Stimulated activated CD8-positive, alpha-beta memory T cell treated with anti-CD3 and anti-CD28 coated beads, Interleukin-7, amount 100 ng/mL, for 24 hours (primary cell): ENCODE results near the gene PIEZO2.
"Not testable (repeated sequence)": the region's sequence is repeated elsewhere in the genome, so short reads cannot be mapped to it uniquely, and the experiment has no call there.

ENCODE experiments used
- DNase-seq: peaks from one replicate; pipeline ENCODE4 v3.0.0-alpha.2; 2020; ENCODE audit warnings: low read depth

PIEZO2 gene

DNA sequence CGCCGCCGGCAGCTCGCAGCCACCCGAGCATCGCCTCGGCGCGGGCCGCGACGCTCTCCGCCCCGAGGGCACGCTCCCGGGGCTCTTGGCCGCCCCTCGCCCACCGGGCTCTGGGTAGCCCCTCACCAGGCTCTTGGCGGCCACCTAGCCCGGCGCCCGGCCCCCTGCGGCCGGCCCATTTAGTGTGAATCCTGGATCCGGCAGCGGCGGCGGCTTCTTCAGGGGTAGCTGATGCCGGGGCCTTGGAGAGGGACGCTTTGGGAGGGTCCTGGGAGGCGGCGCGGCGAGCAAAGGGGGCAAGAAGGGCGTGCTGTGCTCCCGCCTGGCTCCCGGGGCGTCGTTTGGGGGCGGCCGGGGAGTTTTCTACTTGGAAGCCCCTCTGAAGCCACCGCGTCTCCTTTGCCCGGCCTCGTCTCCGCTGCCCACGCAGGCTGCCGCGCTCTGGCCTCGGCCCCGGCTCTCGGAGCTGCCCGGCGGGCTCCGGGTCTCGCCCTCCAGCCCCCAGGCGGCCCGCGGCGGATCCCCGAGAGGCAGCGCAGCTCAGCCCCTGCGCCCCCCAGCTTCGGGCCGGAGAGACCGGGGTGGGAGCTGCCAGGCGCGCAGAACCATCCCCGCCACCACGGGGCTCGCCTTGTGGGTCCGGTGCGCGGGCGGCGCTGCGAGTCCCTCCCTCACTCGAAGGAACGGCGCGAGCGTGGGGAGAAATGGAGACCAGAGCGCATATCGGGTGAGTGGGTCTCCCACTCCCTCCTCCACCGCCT lies 509 bp downstream of the PIEZO2 start:
- DNase-seq = no peak

DNA sequence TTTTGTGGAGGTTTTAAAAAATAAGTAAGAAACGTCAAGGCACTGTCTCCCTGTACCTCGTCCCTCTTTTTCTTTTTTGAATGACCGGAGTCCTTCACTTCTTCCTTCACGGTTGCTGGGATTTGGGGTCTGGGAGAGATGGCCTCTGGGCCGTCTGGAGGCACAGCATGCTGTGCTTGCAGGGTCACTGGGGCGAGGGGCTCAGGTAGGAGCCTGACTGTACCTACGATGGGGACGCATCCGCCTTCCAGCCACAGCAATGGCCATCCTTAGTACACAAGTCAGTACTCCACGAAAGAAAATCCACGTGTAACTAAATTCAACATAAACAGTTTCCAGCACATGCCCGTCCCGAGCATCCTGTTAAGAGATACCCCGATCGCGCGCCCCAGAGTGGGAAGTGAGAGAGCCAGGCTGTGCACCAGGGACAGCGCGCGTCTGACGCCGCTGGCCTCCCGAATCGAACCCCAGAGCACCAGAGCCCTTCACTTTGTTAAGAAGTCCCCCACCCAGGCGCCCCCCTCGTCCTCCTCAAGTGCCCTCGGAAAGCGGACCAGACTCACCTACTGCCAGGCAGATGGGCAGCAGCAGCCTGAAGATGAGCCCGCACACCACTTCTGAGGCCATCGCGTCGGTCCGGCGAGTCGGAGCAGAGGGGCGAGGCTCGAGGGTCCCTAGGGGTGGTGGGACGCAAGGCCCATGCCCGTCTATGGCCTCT lies 1.2 kb downstream of the PIEZO2 start:
- no peak for DNase-seq

DNA sequence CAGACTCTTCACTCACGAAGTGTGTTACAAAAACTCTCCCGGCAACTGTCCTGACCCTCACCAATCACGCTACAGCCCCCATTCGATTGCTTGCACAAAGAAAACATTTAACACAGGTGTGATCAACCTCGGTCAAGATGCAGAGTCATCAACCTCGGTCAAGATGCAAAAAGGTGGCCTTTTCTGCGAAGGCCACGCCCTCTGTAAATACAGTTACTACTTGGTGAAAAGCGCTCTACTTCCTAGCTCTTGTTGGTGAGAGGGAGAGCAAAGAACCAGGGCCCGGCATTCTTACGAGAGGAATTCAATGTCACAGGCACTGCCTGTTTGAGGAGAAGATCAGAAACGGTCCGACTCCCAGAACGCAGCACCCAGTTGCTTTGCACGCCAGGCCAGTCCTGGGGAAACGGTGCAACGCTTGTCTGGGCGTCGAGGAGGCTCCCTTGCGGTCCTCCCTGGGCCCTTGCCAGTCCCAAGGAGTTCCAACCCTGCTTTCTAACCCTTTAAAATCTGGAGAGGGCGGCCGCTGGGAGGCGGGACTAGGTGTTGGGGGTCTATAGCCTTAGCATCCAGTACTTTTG lies 1.9 kb downstream of the PIEZO2 start:
- DNase-seq = no peak

GRCh38 chr18:11146947-11147345 lies 2.4 kb downstream of the PIEZO2 start:
- no peak for DNase-seq

DNA sequence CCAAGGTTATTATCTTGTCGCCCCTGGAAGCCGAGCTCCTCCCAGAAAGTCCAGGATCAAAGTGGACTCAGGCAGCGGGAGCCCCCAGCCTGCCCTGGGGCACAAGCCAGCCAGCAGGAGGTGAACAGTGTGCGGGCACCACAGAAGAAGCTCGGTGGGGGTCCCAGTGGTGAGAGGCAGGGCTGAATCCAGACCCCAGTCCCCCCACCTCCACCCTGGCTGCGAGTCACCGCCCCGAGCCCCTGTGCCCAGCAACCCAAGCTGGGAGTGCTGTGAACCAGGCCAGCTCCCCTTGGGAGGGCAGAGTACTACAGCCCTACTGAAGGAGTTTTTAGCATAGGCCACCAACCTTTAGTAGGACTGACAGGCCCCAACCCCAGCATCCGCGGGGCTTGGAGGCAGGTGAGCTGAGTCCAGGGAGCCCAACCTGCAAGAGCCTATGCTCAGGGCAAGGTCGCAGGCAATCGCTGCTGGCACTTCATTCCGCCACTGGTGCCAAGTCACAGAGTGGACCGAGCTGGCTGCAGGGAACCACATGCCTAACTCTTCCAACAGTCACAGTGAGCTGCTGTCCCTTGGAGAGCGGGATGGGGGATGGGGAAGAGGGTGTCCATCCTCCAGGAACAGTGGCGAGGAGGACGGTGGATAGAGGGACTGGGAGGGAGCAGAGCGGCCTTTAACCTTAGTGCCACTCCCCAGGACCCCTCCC lies 3.0 kb downstream of the PIEZO2 start:
- no peak for DNase-seq

DNA sequence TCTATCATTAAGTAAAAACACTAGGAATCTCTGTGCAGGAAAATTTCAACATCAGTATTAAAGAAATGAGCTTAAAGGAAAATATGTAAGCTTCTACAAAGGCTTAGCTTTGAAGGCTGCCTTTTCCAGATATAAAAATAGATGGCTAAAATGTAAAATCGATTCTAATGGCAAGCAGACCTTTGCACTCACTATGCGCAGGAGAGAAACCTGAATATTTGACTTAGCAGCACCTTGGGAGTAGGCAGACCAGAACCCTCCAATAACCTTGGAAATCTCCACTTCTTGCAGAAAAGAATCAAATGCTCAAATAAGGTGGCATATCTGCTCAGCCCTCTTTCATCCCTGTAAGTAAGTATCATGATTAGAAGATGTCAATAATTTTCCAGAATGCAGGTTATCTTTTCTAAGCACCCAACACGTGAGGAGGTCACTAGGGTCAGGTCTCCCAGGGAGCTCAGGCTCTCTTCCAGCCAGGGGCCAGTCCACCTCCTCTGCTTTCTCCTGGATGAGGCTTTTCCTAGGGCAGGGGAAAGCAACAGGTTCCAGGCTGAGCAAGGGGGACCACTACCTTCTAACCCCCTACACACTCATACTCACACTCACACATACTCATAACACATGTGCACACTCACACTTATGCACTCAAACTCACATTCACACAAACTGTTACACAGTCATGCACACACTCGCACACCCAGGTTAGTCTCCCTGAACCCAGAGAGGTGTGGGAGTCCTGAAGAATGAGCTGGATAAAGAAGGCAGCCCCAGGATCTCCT lies 3.8 kb downstream of the PIEZO2 start:
- DNase-seq = no peak

DNA sequence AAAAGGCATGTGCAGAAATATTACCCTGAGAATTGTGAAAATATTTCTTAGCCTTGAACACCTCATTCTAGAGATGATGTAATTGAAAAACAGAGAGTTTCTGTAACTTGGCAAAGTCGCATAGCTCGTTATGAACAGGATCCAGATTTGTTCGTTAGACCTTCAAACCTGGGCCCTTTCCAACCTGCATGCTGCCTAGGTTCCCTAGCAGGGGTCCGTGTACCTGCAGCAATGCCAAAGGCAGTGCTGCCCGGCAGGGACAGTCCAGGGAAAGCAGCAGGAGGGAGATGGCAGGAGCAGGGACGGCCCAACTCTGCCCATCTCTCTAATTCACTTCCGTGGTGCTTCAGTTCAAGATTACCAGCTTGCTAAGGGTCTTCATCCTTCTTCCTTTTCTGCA lies 12.0 kb downstream of the PIEZO2 start:
- DNase-seq = no peak

DNA sequence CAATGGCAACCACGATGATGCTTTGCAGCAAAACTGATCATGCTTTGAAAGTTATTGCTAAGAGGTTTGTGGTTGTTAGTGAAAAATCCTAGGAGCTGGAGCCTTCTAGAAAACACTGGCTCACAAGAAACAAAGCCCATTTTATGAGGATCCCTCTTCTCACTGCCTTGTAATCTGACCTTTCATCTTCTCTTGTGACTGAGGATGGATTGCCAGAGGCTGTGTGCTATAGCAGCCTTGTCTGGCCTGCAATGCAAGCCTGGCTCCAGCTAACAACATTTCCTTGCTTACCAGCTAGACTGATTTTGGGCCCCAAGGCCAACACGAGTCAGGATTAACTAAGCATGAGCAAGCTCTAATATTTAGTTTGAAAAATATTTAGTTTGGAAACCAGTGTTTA lies 13.1 kb downstream of the PIEZO2 start:
- DNase-seq = no peak

GRCh38 chr18:11134940-11135339 lies 14.4 kb downstream of the PIEZO2 start:
- DNase-seq = no peak

DNA sequence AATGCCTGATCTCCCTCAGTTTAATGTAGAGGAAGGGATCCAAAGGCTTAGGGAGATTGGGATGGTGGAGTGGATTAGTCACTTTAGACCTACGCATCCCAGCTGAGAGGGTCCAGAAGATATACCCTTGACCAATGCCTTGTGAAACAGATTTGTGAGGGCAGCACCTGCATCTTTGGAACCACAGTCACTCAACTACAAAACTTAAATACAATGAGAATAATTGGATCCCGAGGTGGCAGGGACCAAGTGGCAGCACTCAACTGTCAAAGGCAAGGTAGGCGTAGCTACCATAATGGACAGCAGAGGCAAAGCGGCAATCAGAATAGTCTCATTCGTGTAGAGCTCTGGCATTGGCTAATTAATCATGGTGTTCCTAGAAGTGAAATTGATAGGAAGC lies 20.3 kb downstream of the PIEZO2 start:
- DNase-seq = not testable (repeated sequence)

DNA sequence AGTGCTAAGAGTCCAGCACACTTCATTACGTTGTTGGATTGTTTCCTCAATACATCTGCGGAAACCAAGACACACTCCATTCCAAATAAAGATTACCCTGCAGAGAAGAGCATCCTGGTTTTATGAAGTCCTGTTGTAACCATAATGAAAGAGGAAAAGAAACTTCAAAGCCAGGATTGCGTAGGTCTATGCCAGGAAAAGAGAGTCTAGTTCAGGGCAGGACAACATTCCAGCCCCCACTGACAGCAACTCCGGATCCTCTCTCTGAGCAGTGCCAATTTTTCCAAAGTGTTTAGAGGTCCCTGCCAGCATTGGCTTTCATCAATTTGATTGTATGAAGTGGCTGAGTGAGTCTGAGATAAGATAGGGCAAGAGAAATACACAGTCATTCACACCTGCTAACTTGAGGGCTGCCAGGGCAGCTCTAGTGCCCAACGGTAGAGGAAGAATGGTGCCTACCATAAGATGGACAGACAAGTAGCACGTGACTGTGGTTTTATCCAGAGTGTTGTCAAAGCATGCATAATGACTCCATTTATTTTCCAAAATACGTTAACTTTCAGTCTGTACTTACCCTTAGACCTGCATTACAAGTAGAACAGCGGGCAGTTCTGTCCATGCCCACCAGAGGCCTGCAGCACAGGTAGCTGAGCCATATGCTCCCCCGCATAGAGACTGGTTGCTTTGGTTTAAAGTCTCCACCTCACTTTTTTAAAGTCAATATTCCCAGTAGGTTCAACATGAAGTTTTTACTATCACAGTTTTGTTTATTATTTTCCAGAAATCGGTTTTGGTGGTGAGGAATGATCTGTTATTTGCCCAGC lies 23.7 kb downstream of the PIEZO2 start:
- no peak for DNase-seq

DNA sequence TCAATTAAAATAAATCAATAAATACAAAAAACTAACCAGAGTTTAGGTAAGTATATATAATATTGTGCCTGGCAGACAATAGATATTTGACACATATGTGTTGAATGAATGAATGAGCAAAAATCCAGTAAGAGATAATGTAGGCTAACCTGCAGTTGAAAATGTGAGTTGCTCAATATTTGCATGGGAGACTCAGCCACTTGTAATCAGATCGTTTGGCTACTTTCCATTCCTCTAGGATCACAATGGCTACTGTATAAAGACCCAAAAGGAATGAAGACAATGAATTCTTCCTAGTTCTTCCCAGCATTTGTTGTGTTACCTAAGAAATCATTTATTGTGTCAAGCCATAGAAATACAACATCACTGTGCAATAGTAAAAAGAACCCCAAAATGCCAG lies 25.3 kb downstream of the PIEZO2 start:
- DNase-seq = no peak

DNA sequence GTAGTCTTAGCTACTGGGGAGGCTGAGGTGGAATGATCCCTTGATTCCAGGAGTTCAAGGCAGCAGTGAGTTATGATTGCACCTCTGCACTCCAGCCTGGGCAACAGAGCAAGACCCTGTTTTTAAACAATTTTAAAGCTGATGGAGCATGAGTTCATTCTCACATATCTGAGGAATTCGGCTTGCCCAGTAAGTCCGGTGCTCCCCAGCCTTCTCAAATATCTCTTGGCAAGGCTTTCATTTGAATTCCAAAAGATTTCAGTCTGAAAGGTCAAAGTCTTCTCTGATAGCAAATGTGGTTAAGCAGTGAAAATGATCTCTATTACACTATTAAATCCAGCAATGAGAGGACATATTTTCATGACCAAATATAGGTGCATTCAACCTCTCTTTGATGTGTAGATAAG lies 27.9 kb downstream of the PIEZO2 start:
- DNase-seq = no peak

DNA sequence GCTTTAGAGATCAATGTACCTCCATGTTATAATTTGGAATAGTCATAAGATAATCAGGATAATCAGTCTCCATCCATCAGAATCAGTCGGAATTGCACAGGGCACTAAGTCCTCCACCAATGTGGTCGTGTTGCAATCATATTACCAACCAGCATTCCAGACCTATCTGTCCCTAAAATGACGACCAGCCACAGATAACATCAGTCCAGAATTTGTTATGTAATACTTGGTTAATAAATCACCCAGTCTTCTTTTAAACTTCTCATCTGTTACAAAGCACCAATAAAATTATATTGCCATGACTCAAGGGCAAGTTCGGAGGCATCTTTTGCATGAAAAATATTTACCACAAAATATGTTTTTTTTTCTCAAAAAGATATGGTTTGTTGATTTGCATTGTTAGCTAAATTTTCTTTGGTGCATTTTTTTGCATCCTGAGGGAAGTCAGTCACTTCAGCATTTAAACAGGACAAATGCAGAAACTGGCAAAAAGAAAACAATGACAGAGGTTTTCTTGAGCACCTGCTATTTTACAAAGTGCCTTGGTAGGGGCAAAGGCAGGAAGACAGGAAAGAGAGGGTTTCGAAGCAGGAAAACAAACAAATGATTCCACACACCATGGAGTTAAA lies 29.3 kb downstream of the PIEZO2 start:
- no peak for DNase-seq

GRCh38 chr18:11119550-11119949 lies 29.8 kb downstream of the PIEZO2 start:
- no peak for DNase-seq

DNA sequence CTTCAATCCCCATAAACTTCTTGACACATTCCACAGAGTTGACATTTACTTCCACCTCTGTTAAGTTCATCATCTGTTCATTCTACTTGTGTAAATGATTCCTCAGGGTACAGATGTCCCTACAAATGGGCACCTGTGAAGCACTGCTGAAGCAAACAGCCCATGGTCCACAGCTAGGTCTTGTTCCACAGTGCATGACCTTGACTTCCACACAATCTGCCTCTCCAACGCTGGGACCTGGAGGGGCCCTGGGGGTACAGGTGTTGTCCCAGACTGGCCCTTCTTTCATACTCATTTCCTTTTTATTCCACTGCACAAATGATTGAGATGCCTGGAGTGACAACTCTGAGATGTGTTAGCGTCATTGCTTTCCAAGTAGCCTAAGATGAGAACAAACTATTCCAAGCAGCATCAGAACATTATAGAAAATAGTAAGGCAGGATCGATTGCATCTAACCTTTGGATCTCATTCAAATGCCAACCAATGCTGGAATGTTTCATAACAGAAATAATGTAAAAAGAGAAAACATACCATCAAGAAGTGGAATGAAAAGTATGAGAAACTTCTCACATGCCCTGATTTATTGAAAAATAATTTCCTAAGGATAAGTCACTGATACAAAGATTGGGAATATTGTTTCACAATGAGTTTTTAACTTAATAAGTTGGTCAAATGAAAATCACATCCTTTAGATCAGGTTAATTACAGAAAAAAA lies 31.2 kb downstream of the PIEZO2 start:
- no peak for DNase-seq

DNA sequence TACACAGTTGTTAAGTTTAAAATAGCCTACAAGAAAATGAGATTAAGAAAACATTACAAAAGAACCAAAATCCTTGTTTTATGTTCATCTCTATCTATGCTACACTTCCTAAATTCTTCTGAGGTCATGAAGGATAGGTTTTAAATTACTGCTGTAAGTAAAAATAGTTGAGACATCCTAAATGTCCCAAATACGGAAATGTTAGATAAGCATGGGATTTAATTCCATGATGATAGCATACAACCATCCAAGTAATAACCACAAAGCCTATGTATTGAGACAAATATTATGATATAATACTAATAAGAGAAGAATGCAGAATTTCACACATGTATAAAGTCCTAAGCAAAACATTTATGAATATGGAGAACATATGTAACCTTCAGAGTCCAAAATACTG lies 34.1 kb downstream of the PIEZO2 start:
- no peak for DNase-seq

GRCh38 chr18:11114653-11115052 lies 34.7 kb downstream of the PIEZO2 start:
- DNase-seq = no peak

- no peak for DNase-seq
These were observed 35.4 kb downstream of the PIEZO2 start for GRCh38 chr18:11113937-11114336.

- no peak for DNase-seq
These were observed 36.3 kb downstream of the PIEZO2 start for GRCh38 chr18:11113046-11113548.
